ENCODE measurements around the gene PLSCR4. TPM values are rescaled to one million over a fixed set of nuclear protein-coding genes. Genes with fewer than 3 reads are reported as not detected.
"Not testable (repeated sequence)": the region's sequence is repeated elsewhere in the genome, so short reads cannot be mapped to it uniquely, and the experiment has no call there.

Gene PLSCR4
- total RNA-seq, 1 donor from 2014 or later, result 11.3 TPM

- Mint-ChIP-seq H3K27ac (ENCODE audit: unreplicated experiment) (no peak overlapping the region), H3K27me3 (ENCODE audit: unreplicated experiment) (no peaks in the 10 kb centered on the region), H3K4me1 (ENCODE audit: unreplicated experiment) (no peaks in the 10 kb centered on the region), H3K36me3 (ENCODE audit: low read depth, unreplicated experiment) (no peaks in the 10 kb centered on the region), H3K9me3 (ENCODE audit: unreplicated experiment) (no peaks in the 10 kb centered on the region), H3K4me3 (ENCODE audit: unreplicated experiment) (no peak overlapping the region)
- no peak for DNase-seq (ENCODE audit: low spot score)
- TF ChIP-seq CTCF (IDR thresholded peaks at IDR 0.05; ENCODE audit: unreplicated experiment), result no peak
Measured at GRCh38 chr3:146259880-146260589, 9.1 kb upstream of the PLSCR4 start.

GRCh38 chr3:146256851-146257486 lies 6.1 kb upstream of the PLSCR4 start:
- H3K36me3 Mint-ChIP-seq (ENCODE audit: low read depth, unreplicated experiment), result peaks cover 4% of the 10 kb centered on the region
- no peak for DNase-seq (ENCODE audit: low spot score)
- H3K4me1 Mint-ChIP-seq (ENCODE audit: unreplicated experiment), result no peaks in the 10 kb centered on the region
- H3K27ac Mint-ChIP-seq (ENCODE audit: unreplicated experiment), result no peak overlapping the region
- H3K4me3 Mint-ChIP-seq (ENCODE audit: unreplicated experiment), result no peak overlapping the region
- peaks cover 12% of the 10 kb centered on the region for H3K9me3 Mint-ChIP-seq (ENCODE audit: unreplicated experiment)
- TF ChIP-seq CTCF (IDR thresholded peaks at IDR 0.05; ENCODE audit: unreplicated experiment), result no peak
- H3K27me3 Mint-ChIP-seq (ENCODE audit: unreplicated experiment), result no peaks in the 10 kb centered on the region

GRCh38 chr3:146252445-146252844 lies 1.5 kb upstream of the PLSCR4 start:
- H3K27ac Mint-ChIP-seq (ENCODE audit: unreplicated experiment); DNase-seq (ENCODE audit: low spot score); H3K36me3 Mint-ChIP-seq (ENCODE audit: low read depth, unreplicated experiment); H3K4me3 Mint-ChIP-seq (ENCODE audit: unreplicated experiment); H3K4me1 Mint-ChIP-seq (ENCODE audit: unreplicated experiment); H3K27me3 Mint-ChIP-seq (ENCODE audit: unreplicated experiment): not testable (repeated sequence)
- H3K9me3 Mint-ChIP-seq (ENCODE audit: unreplicated experiment), result peaks cover 16% of the 10 kb centered on the region

GRCh38 chr3:146249921-146250320 lies 984 bp downstream of the PLSCR4 start:
- no peak for DNase-seq (ENCODE audit: low spot score)
- Mint-ChIP-seq H3K4me3 (ENCODE audit: unreplicated experiment) (peak overlapping the region; percentile 95), H3K27ac (ENCODE audit: unreplicated experiment) (peak overlapping the region; percentile 64), H3K9me3 (ENCODE audit: unreplicated experiment) (peaks cover 16% of the 10 kb centered on the region), H3K36me3 (ENCODE audit: low read depth, unreplicated experiment) (peaks cover 7% of the 10 kb centered on the region), H3K4me1 (ENCODE audit: unreplicated experiment) (peaks cover 5% of the 10 kb centered on the region), H3K27me3 (ENCODE audit: unreplicated experiment) (peaks cover 5% of the 10 kb centered on the region)
- TF ChIP-seq CTCF (IDR thresholded peaks at IDR 0.05; ENCODE audit: unreplicated experiment), result no peak

GRCh38 chr3:146247911-146248310 lies 3.0 kb downstream of the PLSCR4 start:
- Mint-ChIP-seq H3K27ac (ENCODE audit: unreplicated experiment) (no peak overlapping the region), H3K4me1 (ENCODE audit: unreplicated experiment) (peaks cover 5% of the 10 kb centered on the region), H3K4me3 (ENCODE audit: unreplicated experiment) (no peak overlapping the region), H3K9me3 (ENCODE audit: unreplicated experiment) (peaks cover 11% of the 10 kb centered on the region), H3K36me3 (ENCODE audit: low read depth, unreplicated experiment) (peaks cover 7% of the 10 kb centered on the region), H3K27me3 (ENCODE audit: unreplicated experiment) (peaks cover 5% of the 10 kb centered on the region)
- DNase-seq (ENCODE audit: low spot score), result no peak
- TF ChIP-seq CTCF (IDR thresholded peaks at IDR 0.05; ENCODE audit: unreplicated experiment), result no peak
